ENCODE measurements around the gene SALL3.
"Not testable (repeated sequence)": the region's sequence is repeated elsewhere in the genome, so short reads cannot be mapped to it uniquely, and the experiment has no call there.

Gene SALL3

GRCh38 chr18:78979730-78980278 lies at the start of gene SALL3:
Gene SALL3 (plus strand): TSS chr18:78979818. CDS start chr18:78980275, 457 bp downstream.
- DNase-seq: no peak

- no peak for DNase-seq
Measured at GRCh38 chr18:78932281-78932680, 47.3 kb upstream of the SALL3 start.

- no peak for DNase-seq
Measured at GRCh38 chr18:78934003-78934402, 45.6 kb upstream of the SALL3 start.

- DNase-seq: no peak
Measured at GRCh38 chr18:78934551-78935225, 44.9 kb upstream of the SALL3 start.

- DNase-seq: no peak
Measured at GRCh38 chr18:78935406-78935805, 44.2 kb upstream of the SALL3 start.

- DNase-seq: no peak
Measured at GRCh38 chr18:78936251-78937005, 43.2 kb upstream of the SALL3 start.

- DNase-seq: no peak
Measured at GRCh38 chr18:78937166-78937565, 42.5 kb upstream of the SALL3 start.

- DNase-seq: no peak
Measured at GRCh38 chr18:78939105-78939504, 40.5 kb upstream of the SALL3 start.

GRCh38 chr18:78939734-78940494 lies 39.7 kb upstream of the SALL3 start:
- no peak for DNase-seq

- DNase-seq: not testable (repeated sequence)
Measured at GRCh38 chr18:78942236-78942635, 37.4 kb upstream of the SALL3 start.

- DNase-seq: no peak
Measured at GRCh38 chr18:78945628-78946027, 34.0 kb upstream of the SALL3 start.

- no peak for DNase-seq
Measured at GRCh38 chr18:78947291-78947690, 32.3 kb upstream of the SALL3 start.

GRCh38 chr18:78948221-78948620 lies 31.4 kb upstream of the SALL3 start:
- DNase-seq: no peak

- no peak for DNase-seq
Measured at GRCh38 chr18:78948707-78949106, 30.9 kb upstream of the SALL3 start.

- DNase-seq: no peak
Measured at GRCh38 chr18:78949216-78949615, 30.4 kb upstream of the SALL3 start.

- DNase-seq: no peak
Measured at GRCh38 chr18:78950386-78950785, 29.2 kb upstream of the SALL3 start.

GRCh38 chr18:78953566-78953965 lies 26.1 kb upstream of the SALL3 start:
- DNase-seq: no peak

GRCh38 chr18:78955051-78955450 lies 24.6 kb upstream of the SALL3 start:
- DNase-seq: no peak

- DNase-seq: no peak
Measured at GRCh38 chr18:78957140-78957539, 22.5 kb upstream of the SALL3 start.

GRCh38 chr18:78960709-78961108 lies 18.9 kb upstream of the SALL3 start:
- DNase-seq: no peak

GRCh38 chr18:78962098-78962497 lies 17.5 kb upstream of the SALL3 start:
- DNase-seq: no peak

- not testable (repeated sequence) for DNase-seq
Measured at GRCh38 chr18:78964727-78965126, 14.9 kb upstream of the SALL3 start.

- DNase-seq: no peak
Measured at GRCh38 chr18:78965260-78965659, 14.4 kb upstream of the SALL3 start.
